ENCODE measurements around the gene ZCCHC24. TPM values are rescaled to one million over a fixed set of nuclear protein-coding genes. Genes with fewer than 3 reads are reported as not detected.

ZCCHC24 gene
- total and polyA plus RNA-seq, 2 donors (not counting 3 experiments of a cell fraction or from before 2014, with no cell fraction given) = 5.2 to 8.4 TPM

GRCh38 chr10:79335470-79336235 is 109.8 kb downstream of the ZCCHC24 start:
- H4K20me1 ChIP-seq (replicated peaks; ENCODE audit: control insufficient read depth, extremely low read depth, insufficient read depth, low read length) = no peaks in the 10 kb centered on the region
- no peak for TF ChIP-seq POLR2AphosphoS5 (IDR thresholded peaks at IDR 0.05; ENCODE audit: insufficient read depth, low read depth, low read length)
- TF ChIP-seq MAX (IDR thresholded peaks at IDR 0.05; ENCODE audit: insufficient read depth, insufficient read length) = no peak
- no peak for TF ChIP-seq GATA2 (IDR thresholded peaks at IDR 0.05; ENCODE audit: insufficient read depth, insufficient read length, low read depth, low read length)
- no peak for TF ChIP-seq POLR2A (IDR thresholded peaks at IDR 0.05; ENCODE audit: low read depth, low read length)
- no peak for TF ChIP-seq MYC (IDR thresholded peaks at IDR 0.05; ENCODE audit: low read depth, low read length)
- TF ChIP-seq JUN (IDR thresholded peaks at IDR 0.05; ENCODE audit: borderline replicate concordance, insufficient read depth, insufficient read length, low read depth) = no peak
- no peak for TF ChIP-seq CTCF (IDR thresholded peaks at IDR 0.05; ENCODE audit: extremely low read depth in 1 of 2, insufficient read depth in 1 of 2, low read depth in 1 of 2, low read length in 2 of 2)
- TF ChIP-seq FOS (IDR thresholded peaks at IDR 0.05; ENCODE audit: borderline replicate concordance, insufficient read depth, low read length) = no peak
- no peak for TF ChIP-seq EZH2 (IDR thresholded peaks at IDR 0.05; ENCODE audit: borderline replicate concordance, low read depth, low read length, severe bottlenecking)
- intact Hi-C loops (cut with micrococcal nuclease) = no loop called here
- ChIA-PET CTCF (interaction anchor here (1.1 kb wide), 1 partner anchor 20 kb away, joined by 3 read pairs; no protein-coding TSS in a partner anchor), POLR2A (no interaction called here)
- H3K9me1 ChIP-seq (replicated peaks; ENCODE audit: control insufficient read depth, extremely low read depth, insufficient read depth, low read length) = no peaks in the 10 kb centered on the region
- no TSS peak for BruUV-seq (replicated peaks)
- H3K4me2 ChIP-seq (ENCODE audit: insufficient read depth, low read length) = no peak overlapping the region
- dilution Hi-C loops (cut with MboI; ENCODE audit: extremely low pct_ligation_motif_present, low sequenced_read_pairs) = no loop called here
- H3K4me1 ChIP-seq (ENCODE audit: control insufficient read depth, extremely low read depth, insufficient read depth, low read length) = no peaks in the 10 kb centered on the region
- no peaks in the 10 kb centered on the region for H3K9me3 ChIP-seq (replicated peaks; ENCODE audit: control insufficient read depth, insufficient read depth, low read length)
- no peaks in the 10 kb centered on the region for H3K27me3 ChIP-seq (ENCODE audit: control insufficient read depth in 2 of 2, insufficient read depth in 2 of 2, low read length in 2 of 2)
- FAIRE-seq = no peak
- H2AFZ ChIP-seq (ENCODE audit: low read depth, low read length) = no peak overlapping the region
- no peaks in the 10 kb centered on the region for H3K36me3 ChIP-seq (ENCODE audit: control insufficient read depth in 2 of 2, extremely low read depth in 1 of 2, insufficient read depth in 2 of 2, low read length in 2 of 2)
- DNase-seq (ENCODE audit: low read depth, low spot score) = no peak
- H3K4me3 ChIP-seq (replicated peaks in 1 of 3; ENCODE audit: insufficient read depth in 1 of 3, low read depth in 1 of 3, low read length in 3 of 3) = no peak overlapping the region
- H3K9ac ChIP-seq (replicated peaks; ENCODE audit: extremely low read depth, insufficient read depth, low read length) = no peak overlapping the region
- no peak overlapping the region for H3K27ac ChIP-seq (ENCODE audit: insufficient read depth, low read depth, low read length)
- no peaks in the 10 kb centered on the region for H3K79me2 ChIP-seq (ENCODE audit: control insufficient read depth, insufficient read depth, low read length)

All from endothelial cell of umbilical vein (primary cell).